CD4-positive, alpha-beta T cell (primary cell): ENCODE measurements around the gene ZNF391. TPM values are rescaled to one million over a fixed set of nuclear protein-coding genes. Genes with fewer than 3 reads are reported as not detected.

Source experiments
- ATAC-seq: fragments of 200-7000 bp; cut with Tn5 transposase; one replicate; pipeline ENCODE4 v1.10.0; 2022; ENCODE audit warnings: mild to moderate bottlenecking; ENCODE audit not compliant: poor library complexity
- CTCF ChIA-PET: fragments of 350-600 bp; sonication (Branson Sonifier 250); formaldehyde crosslinking; loops from one replicate; lab custom pipeline; 2021; ENCODE audit warnings: antibody characterized with exemption, inconsistent platforms; lab: Charles Lee
- POLR2A ChIA-PET: fragments of 350-600 bp; sonication (Branson Sonifier 250); formaldehyde crosslinking; loops from one replicate; lab custom pipeline; 2021; ENCODE audit warnings: antibody characterized with exemption, inconsistent platforms; lab: Charles Lee
- DNase-seq, 14 experiments: peaks; one replicate each; pipeline ENCODE4 v3.0.0-alpha.2; 2013 to 2020; ENCODE audit warnings: mixed read lengths in 2 of 14
- H3K27ac ChIP-seq, 2 donors: one replicate each; pipeline versions ENCODE4 v1.5.1 to v1.7.0; 2013; ENCODE audit warnings: low read length in 2 of 2, low read depth in 1 of 2, mild to moderate bottlenecking in 1 of 2
- H3K27me3 ChIP-seq, 2 experiments: 1 replicate in 1 of 2; 2 replicates in 1 of 2; pipeline versions ENCODE4 v1.6.1 to v1.7.0; 2013; ENCODE audit warnings: low read length in 2 of 2, control low read depth in 1 of 2, mild to moderate bottlenecking in 1 of 2, moderate library complexity in 1 of 2; ENCODE audit not compliant: insufficient read depth in 2 of 2, control insufficient read depth in 1 of 2
- H3K36me3 ChIP-seq: one replicate; pipeline ENCODE4 v1.6.1; 2013; ENCODE audit warnings: low read length, control low read depth; ENCODE audit not compliant: insufficient read depth
- H3K4me1 ChIP-seq: one replicate; pipeline ENCODE4 v1.6.1; 2013; ENCODE audit warnings: low read length, control low read depth; ENCODE audit not compliant: insufficient read depth
- H3K4me3 ChIP-seq: one replicate; pipeline ENCODE4 v1.5.1; 2013; ENCODE audit warnings: mild to moderate bottlenecking, low read length, moderate library complexity
- H3K9me3 ChIP-seq, 2 experiments: 1 replicate in 1 of 2; 2 replicates in 1 of 2; pipeline versions ENCODE4 v1.6.1 to v1.7.0; 2013; ENCODE audit warnings: low read length in 2 of 2, mild to moderate bottlenecking in 2 of 2, control low read depth in 1 of 2, moderate library complexity in 1 of 2; ENCODE audit not compliant: control insufficient read depth in 1 of 2, insufficient read depth in 1 of 2
- H3K27ac Mint-ChIP-seq: one replicate; pipeline ENCODE4 v1.8.0; 2020; ENCODE audit warnings: mixed read lengths
- H3K27me3 Mint-ChIP-seq: one replicate; pipeline ENCODE4 v1.8.0; 2021; ENCODE audit warnings: mixed read lengths
- H3K36me3 Mint-ChIP-seq: one replicate; pipeline ENCODE4 v1.8.0; 2021; ENCODE audit warnings: low read depth, mixed read lengths
- H3K4me1 Mint-ChIP-seq: one replicate; pipeline ENCODE4 v1.8.0; 2021; ENCODE audit warnings: low read depth, mixed read lengths
- H3K4me3 Mint-ChIP-seq: one replicate; pipeline ENCODE4 v1.8.0; 2020; ENCODE audit warnings: mild to moderate bottlenecking, mixed read lengths
- H3K9me3 Mint-ChIP-seq: one replicate; pipeline ENCODE4 v1.8.0; 2020; ENCODE audit warnings: mixed read lengths
- intact Hi-C, 2 experiments: fragments of 100-400 bp; cut with DNase I in 1 of 2; cut with micrococcal nuclease in 1 of 2; formaldehyde crosslinking; loops; one replicate each; pipeline versions ENCODE4 v1.15.1 to v1.9.0; 2023 to 2025; cut with DNase I, micrococcal nuclease
- total RNA-seq, 174 experiments: library from RNA in 2 of 174; stranded (reverse) in 2 of 174; gene quantifications; one replicate each; pipeline ENCODE4 v1.2.3 and lab custom pipeline; 2021 to 2026
- TF ChIP-seq, protein P1 (sequence below): fragments of 200-600 bp; IDR thresholded peaks from one replicate; pipeline ENCODE4 v1.8.0; 2022; ENCODE audit warnings: antibody characterized with exemption, mild to moderate bottlenecking

ZNF391 gene
- total RNA-seq, 2 experiments from 2014 or later = 1.6 to 1.8 TPM

DNA sequence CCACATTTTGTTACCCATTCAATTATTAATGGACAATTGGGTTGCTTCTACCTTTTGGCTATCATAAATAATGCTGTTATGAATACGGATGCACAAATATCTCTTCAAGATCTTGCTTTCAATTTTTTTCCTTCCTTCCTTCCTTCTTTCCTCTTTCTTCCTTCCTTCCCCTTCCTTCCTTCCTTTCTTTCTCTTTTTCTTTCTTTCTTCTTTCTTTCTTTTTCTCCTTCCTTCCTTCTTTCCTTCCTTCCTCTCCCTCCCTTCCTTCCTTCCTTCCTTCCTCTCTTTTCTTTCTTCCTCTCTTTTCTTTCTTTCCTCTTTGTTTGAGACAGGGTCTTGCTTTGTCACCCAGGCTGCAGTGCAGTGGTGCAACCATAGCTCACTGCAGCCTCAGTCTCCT is 45.2 kb downstream of the ZNF391 start:
- peaks cover 8 to 13% of the 10 kb centered on the region in 2 experiments for H3K9me3 ChIP-seq
- Mint-ChIP-seq H3K36me3 (no peaks in the 10 kb centered on the region), H3K4me3 (no peak overlapping the region), H3K9me3 (peaks cover 10% of the 10 kb centered on the region), H3K27ac (no peak overlapping the region), H3K27me3 (peaks cover 13% of the 10 kb centered on the region), H3K4me1 (no peaks in the 10 kb centered on the region)
- no peaks in the 10 kb centered on the region for H3K4me1 ChIP-seq
- ATAC-seq = no peak
- H3K4me3 ChIP-seq = no peak overlapping the region
- ChIA-PET POLR2A (no interaction called here), CTCF (no interaction called here)
- no peak for DNase-seq
- intact Hi-C loops = no loop called here
- no peaks in the 10 kb centered on the region for H3K36me3 ChIP-seq
- TF ChIP-seq, protein P1, sequence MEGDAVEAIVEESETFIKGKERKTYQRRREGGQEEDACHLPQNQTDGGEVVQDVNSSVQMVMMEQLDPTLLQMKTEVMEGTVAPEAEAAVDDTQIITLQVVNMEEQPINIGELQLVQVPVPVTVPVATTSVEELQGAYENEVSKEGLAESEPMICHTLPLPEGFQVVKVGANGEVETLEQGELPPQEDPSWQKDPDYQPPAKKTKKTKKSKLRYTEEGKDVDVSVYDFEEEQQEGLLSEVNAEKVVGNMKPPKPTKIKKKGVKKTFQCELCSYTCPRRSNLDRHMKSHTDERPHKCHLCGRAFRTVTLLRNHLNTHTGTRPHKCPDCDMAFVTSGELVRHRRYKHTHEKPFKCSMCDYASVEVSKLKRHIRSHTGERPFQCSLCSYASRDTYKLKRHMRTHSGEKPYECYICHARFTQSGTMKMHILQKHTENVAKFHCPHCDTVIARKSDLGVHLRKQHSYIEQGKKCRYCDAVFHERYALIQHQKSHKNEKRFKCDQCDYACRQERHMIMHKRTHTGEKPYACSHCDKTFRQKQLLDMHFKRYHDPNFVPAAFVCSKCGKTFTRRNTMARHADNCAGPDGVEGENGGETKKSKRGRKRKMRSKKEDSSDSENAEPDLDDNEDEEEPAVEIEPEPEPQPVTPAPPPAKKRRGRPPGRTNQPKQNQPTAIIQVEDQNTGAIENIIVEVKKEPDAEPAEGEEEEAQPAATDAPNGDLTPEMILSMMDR = no peak
- no peaks in the 10 kb centered on the region for H3K27me3 ChIP-seq
- H3K27ac ChIP-seq = no peak overlapping the region

DNA sequence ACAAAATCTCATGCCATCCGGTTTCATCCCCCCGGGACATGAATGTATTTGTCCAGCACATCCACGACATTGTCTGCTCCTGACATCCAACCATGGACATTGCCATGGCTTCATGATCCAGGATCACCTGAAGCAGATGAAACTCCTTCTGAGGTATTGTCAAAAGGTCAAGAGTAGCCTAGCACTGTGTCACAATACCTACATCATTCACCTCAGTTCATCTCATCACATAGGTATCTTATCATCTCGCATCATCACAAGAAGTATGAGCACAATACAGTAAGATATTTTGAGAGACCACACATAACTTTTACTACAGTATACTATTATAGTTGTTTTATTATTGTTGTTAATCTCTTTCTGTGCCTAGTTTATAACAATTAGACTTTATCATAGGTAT is 50.8 kb downstream of the ZNF391 start:
- H3K36me3 ChIP-seq = no peaks in the 10 kb centered on the region
- H3K4me1 ChIP-seq = no peaks in the 10 kb centered on the region
- H3K27ac ChIP-seq = no peak overlapping the region
- DNase-seq (no peak), ATAC-seq (no peak)
- Mint-ChIP-seq H3K9me3 (peaks cover 9% of the 10 kb centered on the region), H3K4me3 (no peak overlapping the region), H3K36me3 (peaks cover 14% of the 10 kb centered on the region), H3K27ac (no peak overlapping the region), H3K4me1 (no peaks in the 10 kb centered on the region), H3K27me3 (no peaks in the 10 kb centered on the region)
- intact Hi-C loops = no loop called here
- TF ChIP-seq, protein P1 = no peak
- ChIA-PET POLR2A (no interaction called here), CTCF (no interaction called here)
- peaks cover 17 to 20% of the 10 kb centered on the region in 2 experiments for H3K9me3 ChIP-seq
- no peak overlapping the region for H3K4me3 ChIP-seq
- H3K27me3 ChIP-seq = no peaks in the 10 kb centered on the region

- H3K4me3 Mint-ChIP-seq = no peak overlapping the region
- H3K4me1 ChIP-seq = no peaks in the 10 kb centered on the region
- intact Hi-C loops = no loop called here
- H3K27me3 Mint-ChIP-seq = no peaks in the 10 kb centered on the region
- H3K27me3 ChIP-seq = no peaks in the 10 kb centered on the region
- peaks cover 18 to 36% of the 10 kb centered on the region in 2 experiments for H3K9me3 ChIP-seq
- ATAC-seq (no peak), DNase-seq (no peak)
- TF ChIP-seq, protein P1 = no peak
- no peak overlapping the region for H3K4me3 ChIP-seq
- H3K9me3 Mint-ChIP-seq = peaks cover 8% of the 10 kb centered on the region
- peaks cover 19% of the 10 kb centered on the region for H3K36me3 Mint-ChIP-seq
- ChIA-PET CTCF (no interaction called here), POLR2A (no interaction called here)
- H3K4me1 Mint-ChIP-seq = no peaks in the 10 kb centered on the region
- no peak overlapping the region for H3K27ac Mint-ChIP-seq
- no peaks in the 10 kb centered on the region for H3K36me3 ChIP-seq
- H3K27ac ChIP-seq = no peak overlapping the region
Observed at GRCh38 chr6:27441001-27441400, 52.4 kb downstream of the ZNF391 start.
